Transverse colon (tissue), 4 donors: Measurements from ENCODE around the gene RUBCNL. TPM values are rescaled to one million over a fixed set of nuclear protein-coding genes. Genes with fewer than 3 reads are reported as not detected.

ENCODE experiments used
- DNase-seq: peaks from one replicate; pipeline ENCODE4 v3.0.0-alpha.2; 2019
- H3K27ac ChIP-seq, 4 donors: fragments of 200-600 bp; sonication (generic); 2 replicates each; pipeline ENCODE4 v1.5.1; 2016 to 2018; ENCODE audit warnings: inconsistent platforms in 4 of 4
- H3K27me3 ChIP-seq: fragments of 200-600 bp; sonication (generic); 2 replicates; pipeline ENCODE4 v1.5.1; 2017; ENCODE audit warnings: inconsistent platforms
- H3K36me3 ChIP-seq, 4 donors: fragments of 200-600 bp; sonication (generic); 2 replicates each; pipeline ENCODE4 v1.5.1; 2017 to 2019; ENCODE audit warnings: inconsistent platforms in 4 of 4
- H3K4me1 ChIP-seq, 4 donors: fragments of 200-600 bp; sonication (generic); 2 replicates each; pipeline ENCODE4 v1.5.1; 2017 to 2020; ENCODE audit warnings: inconsistent platforms in 4 of 4
- H3K4me3 ChIP-seq, 4 donors: fragments of 200-600 bp; sonication (generic); 1 replicate in 1 of 4; 2 replicates in 3 of 4; pipeline versions ENCODE4 v1.5.1 to v1.6.1; 2017 to 2019; ENCODE audit warnings: inconsistent platforms in 4 of 4
- H3K9me3 ChIP-seq, 2 donors: fragments of 200-600 bp; sonication (generic); 2 replicates each; pipeline ENCODE4 v1.5.1; 2017 to 2019; ENCODE audit warnings: inconsistent platforms in 2 of 2
- CTCF ChIP-seq, 5 experiments: fragments of 200-600 bp in 3 of 5; fragments of 450-650 bp in 2 of 5; sonication (generic) in 3 of 5; IDR thresholded peaks; 1 replicate in 2 of 5; 2 replicates in 3 of 5; pipeline ENCODE4 v1.5.1; 2016 to 2017; ENCODE audit warnings: antibody characterized with exemption in 5 of 5, inconsistent platforms in 3 of 5, mild to moderate bottlenecking in 2 of 5, moderate library complexity in 1 of 5
- EP300 ChIP-seq: sonication (generic); formaldehyde crosslinking; IDR thresholded peaks from one replicate; pipeline ENCODE4 v1.6.1; 2017; ENCODE audit warnings: antibody characterized with exemption, low read depth
- POLR2A ChIP-seq: fragments of 450-650 bp; IDR thresholded peaks from one replicate; pipeline ENCODE4 v1.6.1; 2016; ENCODE audit warnings: antibody characterized with exemption, mild to moderate bottlenecking, moderate library complexity
- POLR2AphosphoS5 ChIP-seq, 3 donors: sonication (generic); formaldehyde crosslinking; IDR thresholded peaks; one replicate each; pipeline ENCODE4 v1.6.1; 2016; ENCODE audit warnings: antibody characterized with exemption in 3 of 3
- WGBS, 2 donors: methylation state at CpG; one replicate each; pipeline ENCODE4 v1.1.5; 2018; ENCODE audit warnings: low coverage in 1 of 2; 5-methylcytosine and 5-hydroxymethylcytosine counted together
- in situ Hi-C, 4 donors: fragments of 200-750 bp; cut with MboI; loops; one replicate each; pipeline versions ENCODE4 v1.15.0 to v1.15.1; 2017; ENCODE audit warnings: low sequenced_read_pairs in 3 of 4, low pct_ligation_motif_present in 1 of 4, low pct_unique_long_range_greater_than_20kb in 1 of 4
- intact Hi-C: fragments of 100-400 bp; cut with DNase I; formaldehyde crosslinking; loops from one replicate; pipeline ENCODE4 v1.15.1; 2023; ENCODE audit warnings: low total_unique reads
- total RNA-seq, 4 donors: library from RNA; depleted of rRNA; stranded (reverse); fragments of >200 nt; gene quantifications; one replicate each; pipeline ENCODE4 v1.1.0, GENCODE V29; 2016

Gene RUBCNL
- total RNA-seq, 4 donors from 2014 or later, result 2.8 to 27.2 (median 14.2) TPM

- intact Hi-C loops (no loop called here), in situ Hi-C loops (no loop called here)
- DNase-seq, result no peak
- Histone ChIP-seq H3K4me1 (no peaks in the 10 kb centered on the region), H3K36me3 (no peaks in the 10 kb centered on the region), H3K27ac (no peak overlapping the region), H3K4me3 (no peak overlapping the region), H3K27me3 (no peaks in the 10 kb centered on the region), H3K9me3 (no peaks in the 10 kb centered on the region)
- no peak for TF ChIP-seq CTCF (IDR thresholded peaks at IDR 0.05)
- no peak for TF ChIP-seq EP300
- no peak for TF ChIP-seq POLR2A
- TF ChIP-seq POLR2AphosphoS5 (IDR thresholded peaks at IDR 0.05), result no peak
- WGBS, 2 donors, result 89 to 100% methylated on average over 5 to 6 of the region's 6 CpGs
Measured at GRCh38 chr13:46315491-46316075, 71.5 kb downstream of the RUBCNL start.

- Histone ChIP-seq H3K27ac (no peak overlapping the region), H3K27me3 (no peaks in the 10 kb centered on the region), H3K4me1 (no peaks in the 10 kb centered on the region), H3K9me3 (no peaks in the 10 kb centered on the region), H3K4me3 (no peak overlapping the region), H3K36me3 (no peaks in the 10 kb centered on the region)
- TF ChIP-seq POLR2A (no peak), EP300 (no peak), POLR2AphosphoS5 (IDR thresholded peaks at IDR 0.05) (no peak), CTCF (IDR thresholded peaks at IDR 0.05) (no peak)
- in situ Hi-C loops (no loop called here), intact Hi-C loops (no loop called here)
- no peak for DNase-seq
Measured at GRCh38 chr13:46315036-46315435, 72.0 kb downstream of the RUBCNL start.

- H3K4me1 ChIP-seq, result no peaks in the 10 kb centered on the region
- H3K9me3 ChIP-seq, result no peaks in the 10 kb centered on the region
- in situ Hi-C loops, result no loop called here
- WGBS, 2 donors, result 100% methylated on average over 1 of the region's 1 CpG
- DNase-seq, result no peak
- no peaks in the 10 kb centered on the region for H3K27me3 ChIP-seq
- H3K36me3 ChIP-seq, result no peaks in the 10 kb centered on the region
- no peak for TF ChIP-seq POLR2AphosphoS5 (IDR thresholded peaks at IDR 0.05)
- no peak for TF ChIP-seq CTCF (IDR thresholded peaks at IDR 0.05)
- TF ChIP-seq POLR2A, result no peak
- no peak for TF ChIP-seq EP300
- intact Hi-C loops, result no loop called here
- H3K27ac ChIP-seq, result no peak overlapping the region
- no peak overlapping the region for H3K4me3 ChIP-seq
Measured at GRCh38 chr13:46314587-46314986, 72.5 kb downstream of the RUBCNL start.

- TF ChIP-seq EP300 (no peak), POLR2A (no peak), CTCF (IDR thresholded peaks at IDR 0.05) (no peak), POLR2AphosphoS5 (IDR thresholded peaks at IDR 0.05) (no peak)
- WGBS, 2 donors, result 87 to 93% methylated on average over 4 to 6 of the region's 6 CpGs
- intact Hi-C loops, result no loop called here
- H3K4me1 ChIP-seq, result no peaks in the 10 kb centered on the region
- H3K9me3 ChIP-seq, result no peaks in the 10 kb centered on the region
- H3K27me3 ChIP-seq, result no peaks in the 10 kb centered on the region
- in situ Hi-C loops, result no loop called here
- H3K36me3 ChIP-seq, result no peaks in the 10 kb centered on the region
- no peak overlapping the region for H3K4me3 ChIP-seq
- DNase-seq, result no peak
- H3K27ac ChIP-seq, result no peak overlapping the region
Measured at GRCh38 chr13:46313432-46314257, 73.4 kb downstream of the RUBCNL start.
